SW 1271 (cell line): Measurements from ENCODE around the gene SLC4A5.

ENCODE experiments used
- DNase-seq, 2 experiments: peaks; one replicate each; lab custom pipeline; 2025; lab: John Stamatoyannopoulos, UW

The SLC4A5 gene, protein sequence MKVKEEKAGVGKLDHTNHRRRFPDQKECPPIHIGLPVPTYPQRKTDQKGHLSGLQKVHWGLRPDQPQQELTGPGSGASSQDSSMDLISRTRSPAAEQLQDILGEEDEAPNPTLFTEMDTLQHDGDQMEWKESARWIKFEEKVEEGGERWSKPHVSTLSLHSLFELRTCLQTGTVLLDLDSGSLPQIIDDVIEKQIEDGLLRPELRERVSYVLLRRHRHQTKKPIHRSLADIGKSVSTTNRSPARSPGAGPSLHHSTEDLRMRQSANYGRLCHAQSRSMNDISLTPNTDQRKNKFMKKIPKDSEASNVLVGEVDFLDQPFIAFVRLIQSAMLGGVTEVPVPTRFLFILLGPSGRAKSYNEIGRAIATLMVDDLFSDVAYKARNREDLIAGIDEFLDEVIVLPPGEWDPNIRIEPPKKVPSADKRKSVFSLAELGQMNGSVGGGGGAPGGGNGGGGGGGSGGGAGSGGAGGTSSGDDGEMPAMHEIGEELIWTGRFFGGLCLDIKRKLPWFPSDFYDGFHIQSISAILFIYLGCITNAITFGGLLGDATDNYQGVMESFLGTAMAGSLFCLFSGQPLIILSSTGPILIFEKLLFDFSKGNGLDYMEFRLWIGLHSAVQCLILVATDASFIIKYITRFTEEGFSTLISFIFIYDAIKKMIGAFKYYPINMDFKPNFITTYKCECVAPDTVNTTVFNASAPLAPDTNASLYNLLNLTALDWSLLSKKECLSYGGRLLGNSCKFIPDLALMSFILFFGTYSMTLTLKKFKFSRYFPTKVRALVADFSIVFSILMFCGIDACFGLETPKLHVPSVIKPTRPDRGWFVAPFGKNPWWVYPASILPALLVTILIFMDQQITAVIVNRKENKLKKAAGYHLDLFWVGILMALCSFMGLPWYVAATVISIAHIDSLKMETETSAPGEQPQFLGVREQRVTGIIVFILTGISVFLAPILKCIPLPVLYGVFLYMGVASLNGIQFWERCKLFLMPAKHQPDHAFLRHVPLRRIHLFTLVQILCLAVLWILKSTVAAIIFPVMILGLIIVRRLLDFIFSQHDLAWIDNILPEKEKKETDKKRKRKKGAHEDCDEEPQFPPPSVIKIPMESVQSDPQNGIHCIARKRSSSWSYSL

DNA sequence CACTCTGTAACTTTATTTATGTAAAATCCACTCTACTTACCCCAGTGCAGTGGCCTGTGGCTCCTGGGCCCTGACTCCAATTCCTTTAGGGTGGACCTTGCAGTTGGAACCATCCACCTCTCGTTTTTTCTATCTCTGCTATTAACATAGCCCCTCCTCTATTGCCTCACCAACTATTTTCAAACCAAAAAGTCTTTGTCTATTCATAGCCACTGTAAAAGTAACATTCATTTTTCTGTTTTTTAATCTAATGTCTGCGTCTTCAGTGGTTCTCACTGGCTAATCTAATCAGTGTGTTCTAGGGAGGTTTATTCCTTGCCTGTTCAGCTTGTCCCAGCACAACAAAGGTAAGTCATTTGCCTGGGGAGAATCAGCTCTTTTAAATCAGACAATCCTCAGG lies at the start of gene SLC4A5:
Gene SLC4A5, minus strand, starts transcription at position 101 of the 400 bp plus-strand sequence. CDS start 28,393 bp downstream, outside the sequence.
- DNase-seq = no peak

DNA sequence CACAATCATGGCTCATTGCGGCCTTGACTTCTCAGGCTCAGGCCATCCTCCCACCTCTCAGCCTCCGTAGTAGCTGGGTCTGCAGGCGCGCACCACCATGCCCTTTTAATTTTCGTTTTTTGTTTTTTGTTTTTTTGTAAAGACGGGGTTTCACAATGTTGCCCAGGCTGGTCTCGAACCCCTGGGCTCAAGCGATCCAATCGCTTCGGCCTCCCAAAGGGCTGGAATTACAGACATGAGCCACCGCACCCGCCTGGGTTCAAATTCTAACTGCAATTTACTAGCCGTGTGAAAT lies 49.2 kb upstream of the SLC4A5 start:
- no peak for DNase-seq

DNA sequence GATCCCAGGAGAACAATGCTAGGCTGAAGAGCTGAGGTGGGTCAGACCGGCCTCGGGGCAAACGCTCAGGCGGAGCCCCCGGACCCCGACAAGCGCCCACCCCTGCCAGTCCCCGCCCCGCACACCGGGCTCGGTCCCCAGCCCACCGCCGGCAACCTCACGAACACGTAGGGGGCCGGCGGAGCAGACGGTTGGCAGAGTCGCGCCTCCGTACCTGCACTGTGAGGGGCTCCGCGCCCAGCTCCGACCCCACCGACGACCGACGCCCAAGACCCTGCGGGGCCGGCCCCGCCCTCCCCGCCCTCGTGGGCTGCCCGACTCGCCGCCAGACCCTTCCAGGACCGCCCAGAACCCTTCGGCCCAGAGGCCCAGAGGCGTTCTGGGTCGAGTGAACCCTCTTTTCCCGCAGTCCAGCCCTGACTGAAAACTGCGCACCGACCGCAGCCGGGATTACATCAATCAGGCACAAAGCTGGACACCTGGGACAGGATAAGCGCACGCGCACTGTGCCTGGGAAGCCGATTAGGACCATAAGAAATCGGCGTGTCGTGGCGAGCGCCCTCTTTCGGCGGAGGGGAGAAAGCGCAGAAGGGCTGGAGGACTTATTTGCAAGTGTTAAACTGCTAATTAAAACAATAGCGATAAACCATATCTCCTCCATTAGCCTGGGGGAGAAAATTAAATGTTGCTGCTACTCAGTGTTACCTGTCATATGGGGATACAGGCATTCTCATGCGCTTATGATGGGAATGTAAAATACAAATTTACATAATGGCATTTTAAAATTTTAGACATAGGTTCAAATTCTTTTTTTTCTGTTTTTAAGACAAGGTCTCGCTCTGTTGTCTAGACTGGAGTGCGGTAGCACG lies 48.6 kb upstream of the SLC4A5 start:
- DNase-seq = peak; percentile 49 to 87

DNA sequence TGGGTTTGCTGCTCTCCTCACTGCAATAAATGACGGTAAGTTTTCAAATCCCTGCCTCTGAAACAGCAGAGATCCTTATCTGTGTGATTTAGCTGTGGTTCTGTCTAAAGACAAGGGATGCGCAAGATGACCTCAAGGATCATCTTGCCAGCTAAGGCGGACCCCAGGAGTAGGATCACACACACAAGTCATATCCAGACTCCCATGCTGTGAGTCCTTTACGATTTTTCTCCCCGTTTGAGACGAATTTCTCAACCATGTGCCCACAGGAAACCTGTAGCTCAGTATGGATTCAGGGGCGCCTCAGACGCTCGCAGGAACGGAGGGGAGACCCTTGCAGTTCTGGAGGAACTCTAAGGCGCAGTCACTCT lies 48.0 kb upstream of the SLC4A5 start:
- DNase-seq = peak in 1 of 2 experiments; percentile 34

DNA sequence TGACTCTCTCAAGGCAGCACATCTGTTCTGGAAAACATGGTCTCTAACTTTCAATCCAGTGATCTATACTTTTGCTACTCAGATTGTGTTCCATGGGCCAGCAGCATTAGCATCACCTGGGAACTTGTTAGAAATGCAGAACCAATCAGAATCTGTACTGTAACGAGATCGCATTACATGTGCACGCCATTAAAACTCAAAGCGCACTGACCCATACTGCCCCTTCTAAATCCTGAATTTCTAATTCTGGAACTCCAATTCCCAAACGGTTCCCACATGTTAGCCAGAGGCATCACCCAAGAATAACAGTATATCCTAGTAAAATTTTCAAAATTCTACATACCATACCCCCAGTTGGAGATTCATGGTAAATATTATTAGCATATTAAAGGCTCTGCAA lies 47.4 kb upstream of the SLC4A5 start:
- DNase-seq = no peak

DNA sequence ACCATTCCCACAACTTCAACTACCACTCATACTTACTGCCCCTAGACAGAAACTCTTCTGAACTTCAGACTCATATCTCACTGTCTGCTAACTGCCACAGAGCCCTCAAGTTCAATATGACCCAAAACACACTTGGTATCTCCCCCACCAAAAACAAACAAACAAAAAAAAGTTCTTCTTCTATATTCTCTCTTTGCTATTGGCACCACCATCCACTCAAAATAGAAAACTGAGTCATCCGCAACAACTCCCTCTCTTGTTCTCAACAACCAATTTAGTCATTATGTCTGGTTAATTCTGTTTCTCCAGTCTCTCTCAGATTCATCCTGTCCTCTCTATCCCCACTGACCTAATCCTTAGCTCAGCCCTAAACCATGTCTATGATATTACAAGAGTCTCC lies 44.1 kb upstream of the SLC4A5 start:
- no peak for DNase-seq

DNA sequence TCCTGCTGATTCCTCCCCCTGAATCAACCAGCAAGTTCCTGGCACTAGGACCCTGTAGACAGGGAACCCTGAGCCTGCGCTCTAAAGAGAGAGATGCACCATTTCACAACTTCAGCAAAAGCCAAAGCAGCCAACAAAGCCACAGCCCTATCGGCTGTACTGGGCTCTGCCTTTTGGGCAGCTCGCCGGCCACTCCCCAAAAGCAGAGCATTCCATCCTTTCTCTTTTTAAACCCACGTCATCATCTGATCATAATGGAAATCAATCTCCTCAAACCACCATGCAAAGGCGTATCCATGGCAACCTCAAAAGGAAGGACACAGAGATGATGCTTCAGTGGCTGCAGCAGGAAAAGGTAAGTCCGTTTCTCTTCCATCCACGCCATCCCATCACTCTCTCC lies 42.2 kb upstream of the SLC4A5 start:
- DNase-seq = no peak

DNA sequence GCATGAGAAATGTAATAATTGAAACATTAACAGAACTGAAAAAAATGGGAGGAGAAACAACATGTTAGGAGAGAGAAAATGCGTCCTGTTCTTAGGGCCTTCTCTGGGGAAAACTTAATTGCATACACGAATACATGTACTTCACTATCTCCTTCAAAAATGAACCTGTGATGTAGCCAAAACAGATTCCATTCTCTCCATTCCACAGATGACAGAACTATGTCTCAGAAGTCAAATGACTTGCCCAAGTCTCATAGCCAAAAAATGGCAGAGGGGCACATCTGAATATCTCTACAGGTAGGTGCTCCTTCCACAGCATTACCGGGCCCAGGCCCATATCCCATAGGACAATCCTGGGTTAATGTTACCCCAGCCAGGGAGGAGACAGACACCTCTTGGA lies 40.8 kb upstream of the SLC4A5 start:
- no peak for DNase-seq

DNA sequence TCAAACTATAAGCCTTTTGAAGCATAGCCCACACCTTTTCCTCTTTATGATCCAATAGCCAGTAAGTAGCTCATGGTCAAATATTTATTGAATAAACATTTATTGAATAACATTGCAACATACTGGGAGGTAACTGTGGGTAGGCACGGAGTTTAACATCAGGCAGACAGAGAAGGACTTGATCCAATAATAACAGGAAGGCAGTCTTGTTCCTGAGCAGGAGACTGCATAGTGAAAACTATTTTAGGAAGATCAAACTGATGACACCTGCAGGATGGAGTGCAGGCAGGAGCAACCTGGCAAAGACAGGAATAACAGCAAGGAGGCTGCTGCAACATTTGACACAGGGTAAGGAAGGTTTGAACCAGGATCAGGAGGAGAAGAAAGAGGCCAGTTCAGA lies 40.0 kb upstream of the SLC4A5 start:
- DNase-seq = no peak

DNA sequence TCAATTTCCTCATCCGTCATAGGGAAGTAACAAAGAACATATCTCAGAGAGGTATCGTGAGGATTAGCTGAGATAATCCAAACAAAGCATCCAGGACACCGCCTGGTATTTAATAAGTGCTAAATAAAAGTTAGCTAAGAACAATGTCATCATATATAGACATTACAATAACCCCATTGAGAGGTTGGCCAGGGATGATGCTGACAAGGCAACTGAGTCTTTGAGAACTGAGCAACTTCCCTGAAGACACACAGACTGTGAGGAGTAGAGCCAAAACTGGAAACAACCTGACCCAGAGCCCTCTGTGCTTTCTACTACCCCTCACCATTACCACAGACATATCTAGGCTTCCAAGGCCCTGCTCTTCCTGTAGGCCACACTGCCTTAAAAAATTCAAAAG lies 38.5 kb upstream of the SLC4A5 start:
- DNase-seq = no peak

DNA sequence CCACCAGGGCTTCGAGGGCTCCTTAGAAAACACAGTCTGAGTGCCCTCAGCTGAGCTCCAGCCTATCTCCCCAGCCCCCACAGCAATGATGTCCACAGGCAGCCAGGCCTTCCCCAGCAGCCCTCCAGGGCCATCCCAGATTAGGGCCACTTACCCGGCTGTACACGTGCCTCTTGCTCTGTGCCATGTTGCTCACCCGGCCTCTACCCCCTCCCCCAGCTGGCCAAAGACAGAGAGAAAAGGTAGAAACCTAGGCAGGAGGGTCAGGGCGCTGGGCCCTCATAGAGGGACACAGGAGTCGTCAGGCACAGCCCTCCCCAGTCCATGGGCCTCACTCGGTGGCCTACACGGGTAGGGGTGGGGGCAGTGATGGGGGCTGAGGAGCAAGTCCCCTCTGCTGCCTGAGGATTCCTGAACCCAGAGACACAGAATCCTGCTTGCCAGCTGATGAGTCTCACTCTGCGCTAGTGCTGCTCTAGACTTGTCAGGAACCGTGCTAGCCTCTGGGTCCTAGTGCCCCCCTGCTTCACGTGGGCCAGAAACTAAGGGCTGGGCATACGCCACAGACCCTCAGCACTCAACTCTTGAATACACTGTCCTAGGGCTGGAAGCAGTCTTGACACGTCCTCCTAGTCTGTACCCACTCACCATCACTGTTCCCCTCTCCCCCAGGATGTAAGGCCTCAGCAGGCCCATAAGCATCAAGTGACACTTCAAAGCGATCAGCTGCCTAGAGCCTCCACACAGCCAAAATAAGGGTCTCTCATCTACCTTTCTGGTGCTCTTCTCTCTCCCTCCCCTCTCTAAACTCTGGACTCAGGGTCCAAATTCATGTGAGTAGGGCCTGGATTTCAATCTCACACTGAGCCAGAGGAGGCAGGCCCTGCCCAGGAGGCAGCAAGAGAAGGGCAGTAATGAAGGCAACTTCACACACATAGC lies 36.9 kb upstream of the SLC4A5 start, which contains the start of gene DCTN1:
Gene DCTN1, minus strand, starts transcription at position 461 of the 939 bp plus-strand sequence. Its CDS starts 274 bp downstream, at position 187.
- DNase-seq = no peak

DNA sequence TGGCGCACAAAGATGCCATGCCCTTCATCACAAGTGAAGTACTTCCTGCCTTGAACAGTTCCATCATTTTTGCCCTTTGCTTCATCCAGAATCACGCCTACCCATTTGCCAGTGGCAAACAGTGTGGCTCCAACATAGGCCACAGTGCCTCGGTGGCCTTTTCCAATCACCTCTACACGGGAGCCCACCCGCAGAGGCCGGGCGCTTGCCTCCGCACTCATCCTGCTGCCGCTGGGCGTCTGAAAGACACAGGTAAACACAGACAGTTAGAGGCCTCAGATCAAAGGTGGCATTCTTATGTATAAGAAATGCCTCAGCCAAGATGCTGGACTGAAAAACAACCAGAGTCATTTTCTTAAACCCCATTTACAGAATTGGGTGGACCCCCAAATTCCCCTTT lies 34.8 kb upstream of the SLC4A5 start:
- no peak for DNase-seq

DNA sequence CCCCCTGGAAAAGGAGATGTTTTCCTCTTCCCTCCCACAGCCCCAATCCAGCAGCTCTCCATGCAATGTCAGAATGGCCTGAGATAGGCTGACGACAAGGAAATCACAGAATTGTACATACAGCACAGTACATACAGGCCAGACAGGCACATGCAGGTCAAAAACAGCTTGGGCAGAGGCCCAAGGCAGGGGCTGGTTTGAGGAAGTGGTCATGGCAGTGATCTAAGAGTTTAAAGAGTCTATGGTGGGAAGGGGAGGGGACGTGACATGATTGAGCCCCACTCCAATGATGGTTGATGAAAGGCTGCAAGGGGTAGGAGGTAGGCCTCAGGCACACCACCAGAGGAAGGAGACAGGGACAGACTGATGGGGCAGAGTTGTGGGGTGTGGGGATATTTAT lies 32.6 kb upstream of the SLC4A5 start:
- DNase-seq = no peak

DNA sequence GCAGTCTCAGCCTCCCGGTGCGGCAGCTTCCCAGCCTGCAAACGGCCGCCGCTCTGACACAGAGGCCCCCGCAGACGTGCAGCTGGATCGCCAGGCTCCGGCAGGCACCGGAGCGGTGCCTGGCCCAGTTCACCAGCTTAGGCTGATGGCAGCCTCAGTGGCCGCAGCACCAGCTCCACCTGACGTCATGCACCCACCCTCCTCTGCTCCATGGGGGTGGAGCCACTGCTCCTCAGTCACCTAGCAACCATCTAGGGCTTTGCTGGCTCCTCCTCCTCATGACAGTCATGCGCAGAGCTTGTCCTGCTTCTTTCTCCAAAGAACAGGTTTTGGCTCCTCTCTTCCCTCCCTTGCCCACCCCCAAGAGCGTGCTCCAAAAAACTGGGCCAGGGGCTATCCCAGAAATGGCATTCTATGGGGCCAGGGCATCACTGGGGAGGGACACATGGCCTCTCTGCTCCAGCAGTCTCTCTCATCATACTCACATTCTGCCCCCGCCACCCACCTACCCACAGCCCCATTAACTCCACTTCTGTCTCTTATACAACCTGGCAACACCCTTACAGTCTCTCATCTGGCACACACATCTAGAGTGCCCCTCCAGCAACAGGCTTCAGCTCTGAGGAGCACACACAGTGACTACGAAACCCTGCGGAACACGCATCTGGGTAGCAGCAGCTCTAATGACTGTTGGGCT lies 31.4 kb upstream of the SLC4A5 start:
- DNase-seq = no peak

DNA sequence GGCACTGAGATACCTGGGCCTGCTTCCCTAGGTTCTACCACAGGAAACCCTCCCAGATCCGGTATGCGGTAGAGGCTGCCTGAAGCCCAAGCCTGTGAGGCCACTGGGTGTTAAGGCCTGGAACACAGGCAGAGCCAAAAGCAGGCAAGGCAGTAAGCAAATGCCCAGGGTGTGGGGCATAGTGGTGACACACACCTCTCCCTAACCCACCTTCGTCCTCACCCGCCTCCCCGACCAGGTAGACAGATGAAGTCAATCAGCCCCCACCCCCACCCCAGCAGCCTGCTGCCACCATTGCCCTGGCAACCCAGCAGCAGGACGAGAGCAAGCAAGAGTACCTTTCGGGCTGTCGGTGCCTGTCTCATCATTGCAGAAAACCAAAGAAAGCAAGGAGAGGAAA lies 30.8 kb upstream of the SLC4A5 start:
- DNase-seq = no peak

DNA sequence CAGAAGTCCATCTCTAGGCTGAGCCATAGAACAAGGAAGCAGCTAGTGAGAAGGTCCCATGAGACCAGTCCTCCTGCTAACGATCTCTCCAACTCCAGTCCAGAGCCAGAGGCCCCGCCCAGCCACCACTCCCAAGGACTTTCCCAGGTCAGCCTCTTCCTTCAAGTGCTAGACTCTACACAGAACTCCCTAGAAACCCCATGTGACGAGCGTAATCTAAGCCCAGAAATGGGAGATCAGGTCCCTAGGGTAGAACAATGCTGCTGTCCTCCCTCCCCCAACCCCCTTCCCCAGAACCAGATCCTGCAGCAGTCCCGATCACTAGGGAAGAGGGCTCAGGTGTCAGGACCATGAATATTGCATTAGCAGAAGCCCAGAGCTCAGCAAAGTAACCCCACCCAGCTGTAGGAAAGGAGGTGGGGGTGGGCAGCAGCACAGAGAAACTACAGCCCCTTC lies 30.0 kb upstream of the SLC4A5 start:
- DNase-seq = no peak

DNA sequence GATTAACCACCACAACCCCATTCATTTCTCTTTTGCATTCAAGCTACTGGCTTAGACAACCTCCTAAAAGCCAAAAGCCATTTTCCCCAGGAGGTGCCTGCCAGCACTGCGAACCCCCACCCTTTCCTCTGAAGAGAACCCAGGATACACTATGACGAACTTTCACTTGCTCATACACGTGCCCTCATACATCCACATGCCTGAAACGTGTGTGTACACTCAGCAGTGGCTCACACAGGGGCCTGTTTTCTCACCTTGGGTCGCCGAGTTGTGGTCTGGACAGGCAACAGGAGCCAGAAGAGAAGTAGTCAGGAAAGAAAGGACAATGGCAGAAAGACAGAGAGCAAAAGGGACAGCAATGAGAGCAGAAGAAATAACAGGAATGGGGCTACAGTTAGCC lies 29.5 kb upstream of the SLC4A5 start:
- DNase-seq = no peak

DNA sequence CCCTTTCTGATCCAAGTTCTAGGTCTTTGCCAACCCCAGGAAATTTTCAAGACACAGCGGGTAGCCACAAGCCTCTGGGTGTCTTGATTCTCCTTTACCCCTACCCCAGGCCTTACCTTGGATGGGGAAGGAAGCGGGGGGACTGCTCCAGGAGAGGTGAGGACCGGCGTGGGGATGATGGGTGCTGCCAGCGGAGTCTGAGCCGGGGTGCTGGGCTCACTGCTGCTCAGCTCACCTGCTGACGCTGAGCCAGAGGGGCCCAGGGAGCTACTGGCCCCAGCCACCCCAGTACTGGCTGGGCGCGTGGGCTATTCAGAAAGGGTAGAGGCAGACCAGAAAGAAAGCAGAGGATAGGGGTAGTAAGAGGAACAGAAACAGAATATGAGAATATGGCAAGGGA lies 28.2 kb upstream of the SLC4A5 start:
- no peak for DNase-seq

DNA sequence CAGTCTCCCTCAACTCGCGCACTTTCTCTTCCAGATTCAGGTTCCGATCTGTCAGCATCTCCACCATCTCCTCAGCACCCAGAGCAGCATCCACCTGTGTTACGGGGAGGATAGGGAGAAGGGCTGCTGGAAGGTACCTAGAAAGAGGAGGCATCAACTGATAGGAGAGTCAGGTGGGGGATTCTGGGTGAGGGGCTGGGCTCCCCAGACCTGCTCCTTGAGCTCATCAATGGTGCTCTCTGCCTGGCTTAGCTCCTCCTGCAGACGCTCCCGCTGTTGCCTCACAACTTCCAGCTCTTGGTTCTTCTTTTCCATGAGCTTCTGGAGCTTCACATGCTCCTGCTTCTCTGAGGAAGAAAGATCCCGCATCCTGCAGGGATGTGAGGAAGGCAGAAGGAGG lies 26.8 kb upstream of the SLC4A5 start:
- no peak for DNase-seq

DNA sequence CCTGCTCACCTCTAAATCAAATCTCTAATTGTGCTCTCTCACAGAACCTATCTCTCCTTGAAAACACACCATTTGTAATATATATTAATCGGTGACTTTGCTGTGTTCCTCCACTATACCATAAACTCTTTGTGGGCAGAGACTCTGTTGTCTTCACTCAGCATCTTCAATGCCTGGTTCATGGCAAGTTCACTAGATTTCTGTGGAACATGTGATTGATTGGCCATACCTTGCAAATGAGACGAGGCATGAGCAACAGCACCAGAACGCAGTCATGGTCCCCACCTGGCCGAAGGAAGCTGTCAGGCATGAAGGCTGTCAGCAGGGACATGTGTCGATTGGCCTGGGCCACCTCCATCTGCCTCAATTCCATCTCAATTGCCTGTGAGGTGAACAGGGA lies 25.3 kb upstream of the SLC4A5 start:
- DNase-seq = no peak
